Thyroid gland (tissue), 4 donors: ENCODE results near the gene TNIP2.

Experiments
- CTCF ChIP-seq, 6 experiments: fragments of 200-600 bp in 3 of 6; fragments of 450-650 bp in 3 of 6; sonication (generic) in 3 of 6; IDR thresholded peaks; one replicate each; pipeline ENCODE4 v1.5.1; 2016 to 2019; ENCODE audit warnings: antibody characterized with exemption in 6 of 6, mild to moderate bottlenecking in 2 of 6, inconsistent platforms in 1 of 6, moderate library complexity in 1 of 6
- POLR2A ChIP-seq, 2 donors: fragments of 450-650 bp; IDR thresholded peaks; one replicate each; pipeline ENCODE4 v1.6.1; 2017; ENCODE audit warnings: antibody characterized with exemption in 2 of 2, mild to moderate bottlenecking in 2 of 2, moderate library complexity in 1 of 2

- TF ChIP-seq CTCF (IDR thresholded peaks at IDR 0.05) (no peak), POLR2A (IDR thresholded peaks at IDR 0.05) (no peak)
Measured at GRCh38 chr4:2702361-2702760, 53.8 kb downstream of the TNIP2 start.
